ENCODE measurements around the gene DUOXA2. TPM values are rescaled to one million over a fixed set of nuclear protein-coding genes. Genes with fewer than 3 reads are reported as not detected.

The DUOXA2 gene
- total and polyA plus RNA-seq, 2 of the 4 experiments (the other 2 are of a cell fraction), result not detected

DNA sequence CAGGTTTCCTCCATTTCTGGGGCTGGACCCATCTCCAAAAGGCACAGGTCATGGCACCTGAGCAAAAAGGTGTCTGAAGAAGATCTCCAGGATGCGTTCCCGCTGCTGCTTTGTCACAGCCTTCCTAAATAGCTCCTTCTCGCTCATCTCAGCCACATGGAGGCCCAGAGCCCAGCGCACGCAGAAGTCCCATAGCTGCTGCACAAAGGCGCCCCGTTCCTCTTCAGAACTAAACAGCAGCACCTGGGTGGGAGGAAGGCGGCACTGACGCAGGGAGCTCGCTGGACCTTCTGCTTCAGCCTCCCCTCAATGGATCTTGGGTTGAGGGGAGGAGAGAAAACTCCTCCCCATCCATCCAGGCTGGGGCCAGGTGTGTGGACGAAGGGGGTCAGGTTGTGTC lies 8.5 kb upstream of the DUOXA2 start:
- no peak overlapping the region for H3K9ac ChIP-seq (ENCODE audit: low read depth, low read length)
- no peak overlapping the region for H4K91ac ChIP-seq (ENCODE audit: insufficient read depth, low read depth, low read length)
- DNase-seq (no peak), ATAC-seq (ENCODE audit: low read depth) (no peak)
- H4K8ac ChIP-seq (ENCODE audit: low read depth in 2 of 2, low read length in 2 of 2), result no peak overlapping the region
- no peak overlapping the region for H2BK20ac ChIP-seq (ENCODE audit: low read depth, low read length)
- peaks cover 65% of the 10 kb centered on the region for H3K27me3 ChIP-seq (ENCODE audit: control insufficient read depth, insufficient read depth, low read length)
- no peaks in the 10 kb centered on the region for H4K20me1 ChIP-seq (ENCODE audit: insufficient read depth, low read length)
- no peak overlapping the region for H3K4me3 ChIP-seq (ENCODE audit: insufficient read depth, low read depth, low read length)
- H3K18ac ChIP-seq (ENCODE audit: low read depth, low read length), result no peak overlapping the region
- no CpG with 5 or more reads among the region's 11 CpGs for WGBS, 2 experiments (ENCODE audit: extremely low coverage in 2 of 2, insufficient read length in 1 of 2)
- H2BK15ac ChIP-seq (ENCODE audit: low read depth, low read length), result no peak overlapping the region
- dilution Hi-C loops (cut with HindIII; ENCODE audit: low sequenced_read_pairs, unreplicated experiment) (no loop called here), in situ Hi-C loops (cut with MboI; ENCODE audit: low sequenced_read_pairs) (no loop called here), intact Hi-C loops (cut with micrococcal nuclease) (no loop called here)
- H2AK5ac ChIP-seq (ENCODE audit: low read depth, low read length), result no peak overlapping the region
- H3K79me1 ChIP-seq (ENCODE audit: low read depth in 1 of 2, low read length in 2 of 2), result no peaks in the 10 kb centered on the region
- no peak for TF ChIP-seq RFX5 (IDR thresholded peaks at IDR 0.05; ENCODE audit: low read depth, low read length)
- no peak for TF ChIP-seq BHLHE40 (IDR thresholded peaks at IDR 0.05; ENCODE audit: low read depth, low read length)
- no peak for TF ChIP-seq CHD1 (IDR thresholded peaks at IDR 0.05; ENCODE audit: low read depth, low read length)
- TF ChIP-seq, protein P1, sequence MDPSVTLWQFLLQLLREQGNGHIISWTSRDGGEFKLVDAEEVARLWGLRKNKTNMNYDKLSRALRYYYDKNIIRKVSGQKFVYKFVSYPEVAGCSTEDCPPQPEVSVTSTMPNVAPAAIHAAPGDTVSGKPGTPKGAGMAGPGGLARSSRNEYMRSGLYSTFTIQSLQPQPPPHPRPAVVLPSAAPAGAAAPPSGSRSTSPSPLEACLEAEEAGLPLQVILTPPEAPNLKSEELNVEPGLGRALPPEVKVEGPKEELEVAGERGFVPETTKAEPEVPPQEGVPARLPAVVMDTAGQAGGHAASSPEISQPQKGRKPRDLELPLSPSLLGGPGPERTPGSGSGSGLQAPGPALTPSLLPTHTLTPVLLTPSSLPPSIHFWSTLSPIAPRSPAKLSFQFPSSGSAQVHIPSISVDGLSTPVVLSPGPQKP (IDR thresholded peaks at IDR 0.05; ENCODE audit: borderline replicate concordance, low read depth, low read length), result no peak
- TF ChIP-seq, protein P2, sequence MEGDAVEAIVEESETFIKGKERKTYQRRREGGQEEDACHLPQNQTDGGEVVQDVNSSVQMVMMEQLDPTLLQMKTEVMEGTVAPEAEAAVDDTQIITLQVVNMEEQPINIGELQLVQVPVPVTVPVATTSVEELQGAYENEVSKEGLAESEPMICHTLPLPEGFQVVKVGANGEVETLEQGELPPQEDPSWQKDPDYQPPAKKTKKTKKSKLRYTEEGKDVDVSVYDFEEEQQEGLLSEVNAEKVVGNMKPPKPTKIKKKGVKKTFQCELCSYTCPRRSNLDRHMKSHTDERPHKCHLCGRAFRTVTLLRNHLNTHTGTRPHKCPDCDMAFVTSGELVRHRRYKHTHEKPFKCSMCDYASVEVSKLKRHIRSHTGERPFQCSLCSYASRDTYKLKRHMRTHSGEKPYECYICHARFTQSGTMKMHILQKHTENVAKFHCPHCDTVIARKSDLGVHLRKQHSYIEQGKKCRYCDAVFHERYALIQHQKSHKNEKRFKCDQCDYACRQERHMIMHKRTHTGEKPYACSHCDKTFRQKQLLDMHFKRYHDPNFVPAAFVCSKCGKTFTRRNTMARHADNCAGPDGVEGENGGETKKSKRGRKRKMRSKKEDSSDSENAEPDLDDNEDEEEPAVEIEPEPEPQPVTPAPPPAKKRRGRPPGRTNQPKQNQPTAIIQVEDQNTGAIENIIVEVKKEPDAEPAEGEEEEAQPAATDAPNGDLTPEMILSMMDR (conservative IDR thresholded peaks at IDR 0.05; ENCODE audit: low read depth, low read length), result no peak
- TF ChIP-seq MAFK (IDR thresholded peaks at IDR 0.05; ENCODE audit: low read depth, low read length), result no peak
- TF ChIP-seq POLR2A (IDR thresholded peaks at IDR 0.05; ENCODE audit: low read depth, low read length), result no peak
- TF ChIP-seq NFE2L2 (IDR thresholded peaks at IDR 0.05; ENCODE audit: low read depth, low read length), result no peak
- TF ChIP-seq, protein P3, sequence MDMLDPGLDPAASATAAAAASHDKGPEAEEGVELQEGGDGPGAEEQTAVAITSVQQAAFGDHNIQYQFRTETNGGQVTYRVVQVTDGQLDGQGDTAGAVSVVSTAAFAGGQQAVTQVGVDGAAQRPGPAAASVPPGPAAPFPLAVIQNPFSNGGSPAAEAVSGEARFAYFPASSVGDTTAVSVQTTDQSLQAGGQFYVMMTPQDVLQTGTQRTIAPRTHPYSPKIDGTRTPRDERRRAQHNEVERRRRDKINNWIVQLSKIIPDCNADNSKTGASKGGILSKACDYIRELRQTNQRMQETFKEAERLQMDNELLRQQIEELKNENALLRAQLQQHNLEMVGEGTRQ (IDR thresholded peaks at IDR 0.05; ENCODE audit: low read depth, low read length), result no peak
- no peak for TF ChIP-seq FOS (IDR thresholded peaks at IDR 0.05; ENCODE audit: low read depth, low read length)
- TF ChIP-seq CEBPB (IDR thresholded peaks at IDR 0.05; ENCODE audit: low read depth, low read length), result no peak
- no peak for TF ChIP-seq RAD21 (IDR thresholded peaks at IDR 0.05; ENCODE audit: low read length)
- TF ChIP-seq RCOR1 (IDR thresholded peaks at IDR 0.05; ENCODE audit: insufficient replicate concordance, low read length), result no peak
- ChIA-PET POLR2A (ENCODE audit: unreplicated experiment) (no interaction called here), CTCF (interaction anchor here (2.2 kb wide), 1 partner anchor 13 kb away, joined by 11 read pairs; no protein-coding TSS in a partner anchor)
- H3K4me2 ChIP-seq (ENCODE audit: low read depth, low read length), result no peak overlapping the region
- H3K36me3 ChIP-seq (ENCODE audit: control insufficient read depth, insufficient read depth, low read length), result no peaks in the 10 kb centered on the region
- H3K4ac ChIP-seq (ENCODE audit: low read depth, low read length), result no peak overlapping the region
- H3K23ac ChIP-seq (ENCODE audit: low read depth, low read length), result no peak overlapping the region
- no peak overlapping the region for H2AK9ac ChIP-seq (replicated peaks; ENCODE audit: low read depth, low read length, poor library complexity)
- H3K27ac ChIP-seq (ENCODE audit: insufficient read depth, low read length), result no peak overlapping the region
- BruUV-seq (replicated peaks), result no TSS peak
- no peak overlapping the region for H2AFZ ChIP-seq (replicated peaks; ENCODE audit: low read length, poor library complexity)
- no peaks in the 10 kb centered on the region for H3K9me3 ChIP-seq (ENCODE audit: control insufficient read depth, insufficient read depth, low read length)
- no peak overlapping the region for H2BK120ac ChIP-seq (ENCODE audit: low read depth, low read length)
- no peaks in the 10 kb centered on the region for H3K9me1 ChIP-seq (ENCODE audit: insufficient read depth, low read length)
- H2BK5ac ChIP-seq (ENCODE audit: low read depth, low read length, poor library complexity, severe bottlenecking), result no peak overlapping the region
- no peak overlapping the region for H3K56ac ChIP-seq (ENCODE audit: extremely low read depth, insufficient read depth, low read length)
- H4K5ac ChIP-seq (ENCODE audit: low read depth, low read length), result no peak overlapping the region
- no peak overlapping the region for H3K14ac ChIP-seq (replicated peaks; ENCODE audit: low read depth, low read length)
- H3K4me1 ChIP-seq (ENCODE audit: control insufficient read depth, insufficient read depth, low read length), result no peaks in the 10 kb centered on the region
